ENCODE results near the gene C19orf38.

Gene C19orf38

GRCh38 chr19:10815969-10816644, 32.1 kb upstream of the C19orf38 start:
- no peak overlapping the region for H2BK5ac ChIP-seq (ENCODE audit: low read length)
- H3K18ac ChIP-seq (ENCODE audit: low read length) = no peak overlapping the region
- no peak overlapping the region for H3K23ac ChIP-seq (ENCODE audit: low read depth, low read length, poor library complexity)
- H3K27me3 ChIP-seq (ENCODE audit: control insufficient read depth in 3 of 3, insufficient read depth in 3 of 3, low read depth in 1 of 3, low read length in 3 of 3) = no peaks in the 10 kb centered on the region
- no peak for DNase-seq (ENCODE audit: low spot score)
- no peak overlapping the region for H4K8ac ChIP-seq (ENCODE audit: low read depth, low read length)
- no peaks in the 10 kb centered on the region for H3K4me1 ChIP-seq (ENCODE audit: control insufficient read depth in 2 of 2, insufficient read depth in 1 of 2, low read depth in 1 of 2, low read length in 2 of 2)
- H2BK15ac ChIP-seq (ENCODE audit: low read length) = no peak overlapping the region
- no peak overlapping the region for H2BK12ac ChIP-seq (ENCODE audit: low read length)
- H3K4me2 ChIP-seq (ENCODE audit: insufficient read depth, low read length, poor library complexity, severe bottlenecking) = no peak overlapping the region
- H2AFZ ChIP-seq (ENCODE audit: low read length) = no peak overlapping the region
- no peak overlapping the region for H3K27ac ChIP-seq (replicated peaks; ENCODE audit: low read length)
- H3K4me3 ChIP-seq (ENCODE audit: low read length in 2 of 2) = no peak overlapping the region
- H2BK120ac ChIP-seq (ENCODE audit: low read depth, low read length) = no peak overlapping the region
- no peak overlapping the region for H3K4ac ChIP-seq (ENCODE audit: low read length)
- H3K14ac ChIP-seq (ENCODE audit: low read length) = no peak overlapping the region
- no peaks in the 10 kb centered on the region for H3K9me3 ChIP-seq (replicated peaks in 1 of 2; ENCODE audit: control insufficient read depth in 2 of 2, insufficient read depth in 1 of 2, low read depth in 1 of 2, low read length in 2 of 2)
- no peak overlapping the region for H4K91ac ChIP-seq (ENCODE audit: low read depth, low read length, poor library complexity)
- H2AK5ac ChIP-seq (ENCODE audit: low read depth, low read length) = no peak overlapping the region
- peaks cover 25 to 62% of the 10 kb centered on the region in 2 donors for H3K36me3 ChIP-seq (replicated peaks in 1 of 2; ENCODE audit: control insufficient read depth in 2 of 2, insufficient read depth in 2 of 2, low read length in 2 of 2)
- peaks cover 2% of the 10 kb centered on the region for H3K79me1 ChIP-seq (ENCODE audit: low read depth, low read length)
- no peak overlapping the region for H3K9ac ChIP-seq (ENCODE audit: low read depth, low read length, poor library complexity)
- no CpG with 5 or more reads among the region's 21 CpGs for WGBS, 2 donors (ENCODE audit: extremely low coverage in 2 of 2, insufficient read length in 2 of 2, insufficient replicate concordance in 1 of 2)

GRCh38 chr19:10816691-10817090, 31.5 kb upstream of the C19orf38 start:
- no peaks in the 10 kb centered on the region for H3K27me3 ChIP-seq (ENCODE audit: control insufficient read depth in 3 of 3, insufficient read depth in 3 of 3, low read depth in 1 of 3, low read length in 3 of 3)
- H2BK15ac ChIP-seq (ENCODE audit: low read length) = no peak overlapping the region
- no peak overlapping the region for H4K91ac ChIP-seq (ENCODE audit: low read depth, low read length, poor library complexity)
- H3K23ac ChIP-seq (ENCODE audit: low read depth, low read length, poor library complexity) = no peak overlapping the region
- peaks cover 2% of the 10 kb centered on the region for H3K79me1 ChIP-seq (ENCODE audit: low read depth, low read length)
- no peak overlapping the region for H3K9ac ChIP-seq (ENCODE audit: low read depth, low read length, poor library complexity)
- H2AK5ac ChIP-seq (ENCODE audit: low read depth, low read length) = no peak overlapping the region
- H3K9me3 ChIP-seq (replicated peaks in 1 of 2; ENCODE audit: control insufficient read depth in 2 of 2, insufficient read depth in 1 of 2, low read depth in 1 of 2, low read length in 2 of 2) = no peaks in the 10 kb centered on the region
- no peak overlapping the region for H4K8ac ChIP-seq (ENCODE audit: low read depth, low read length)
- DNase-seq (ENCODE audit: low spot score) = no peak
- no peak overlapping the region for H3K27ac ChIP-seq (replicated peaks; ENCODE audit: low read length)
- no peak overlapping the region for H2AFZ ChIP-seq (ENCODE audit: low read length)
- no peak overlapping the region for H2BK12ac ChIP-seq (ENCODE audit: low read length)
- H3K4me3 ChIP-seq (ENCODE audit: low read length in 2 of 2) = no peak overlapping the region
- no CpG with 5 or more reads among the region's 11 CpGs for WGBS, 2 donors (ENCODE audit: extremely low coverage in 2 of 2, insufficient read length in 2 of 2, insufficient replicate concordance in 1 of 2)
- H3K14ac ChIP-seq (ENCODE audit: low read length) = no peak overlapping the region
- H3K36me3 ChIP-seq (replicated peaks in 1 of 2; ENCODE audit: control insufficient read depth in 2 of 2, insufficient read depth in 2 of 2, low read length in 2 of 2) = peaks cover 22 to 60% of the 10 kb centered on the region in 2 donors
- no peak overlapping the region for H2BK5ac ChIP-seq (ENCODE audit: low read length)
- H3K4ac ChIP-seq (ENCODE audit: low read length) = no peak overlapping the region
- no peak overlapping the region for H3K4me2 ChIP-seq (ENCODE audit: insufficient read depth, low read length, poor library complexity, severe bottlenecking)
- H2BK120ac ChIP-seq (ENCODE audit: low read depth, low read length) = no peak overlapping the region
- no peaks in the 10 kb centered on the region for H3K4me1 ChIP-seq (ENCODE audit: control insufficient read depth in 2 of 2, insufficient read depth in 1 of 2, low read depth in 1 of 2, low read length in 2 of 2)
- H3K18ac ChIP-seq (ENCODE audit: low read length) = no peak overlapping the region

GRCh38 chr19:10817291-10818038, 30.8 kb upstream of the C19orf38 start:
- Histone ChIP-seq H4K91ac (ENCODE audit: low read depth, low read length, poor library complexity) (no peak overlapping the region), H2BK12ac (ENCODE audit: low read length) (no peak overlapping the region), H3K9me3 (replicated peaks in 1 of 2; ENCODE audit: control insufficient read depth in 2 of 2, insufficient read depth in 1 of 2, low read depth in 1 of 2, low read length in 2 of 2) (no peaks in the 10 kb centered on the region), H2AFZ (ENCODE audit: low read length) (no peak overlapping the region), H3K27ac (replicated peaks; ENCODE audit: low read length) (no peak overlapping the region), H3K4me2 (ENCODE audit: insufficient read depth, low read length, poor library complexity, severe bottlenecking) (no peak overlapping the region), H3K18ac (ENCODE audit: low read length) (no peak overlapping the region), H3K4me1 (ENCODE audit: control insufficient read depth in 2 of 2, insufficient read depth in 1 of 2, low read depth in 1 of 2, low read length in 2 of 2) (no peaks in the 10 kb centered on the region), H4K8ac (ENCODE audit: low read depth, low read length) (no peak overlapping the region), H3K4me3 (ENCODE audit: low read length in 2 of 2) (no peak overlapping the region), H2BK120ac (ENCODE audit: low read depth, low read length) (no peak overlapping the region), H3K4ac (ENCODE audit: low read length) (no peak overlapping the region), H3K36me3 (replicated peaks in 1 of 2; ENCODE audit: control insufficient read depth in 2 of 2, insufficient read depth in 2 of 2, low read length in 2 of 2) (peaks cover 19 to 61% of the 10 kb centered on the region in 2 donors), H2BK5ac (ENCODE audit: low read length) (no peak overlapping the region), H3K79me1 (ENCODE audit: low read depth, low read length) (peaks cover 3% of the 10 kb centered on the region), H3K23ac (ENCODE audit: low read depth, low read length, poor library complexity) (no peak overlapping the region), H3K14ac (ENCODE audit: low read length) (no peak overlapping the region), H3K9ac (ENCODE audit: low read depth, low read length, poor library complexity) (no peak overlapping the region), H3K27me3 (ENCODE audit: control insufficient read depth in 3 of 3, insufficient read depth in 3 of 3, low read depth in 1 of 3, low read length in 3 of 3) (no peaks in the 10 kb centered on the region), H2AK5ac (ENCODE audit: low read depth, low read length) (no peak overlapping the region), H2BK15ac (ENCODE audit: low read length) (no peak overlapping the region)
- DNase-seq (ENCODE audit: low spot score) = no peak
- no CpG with 5 or more reads among the region's 42 CpGs for WGBS, 2 donors (ENCODE audit: extremely low coverage in 2 of 2, insufficient read length in 2 of 2, insufficient replicate concordance in 1 of 2)

- H4K8ac ChIP-seq (ENCODE audit: low read depth, low read length) = no peak overlapping the region
- peak overlapping the region; percentile 80 for H3K23ac ChIP-seq (ENCODE audit: low read depth, low read length, poor library complexity)
- no peak overlapping the region for H2BK12ac ChIP-seq (ENCODE audit: low read length)
- peaks cover 21 to 55% of the 10 kb centered on the region in 2 donors for H3K36me3 ChIP-seq (replicated peaks in 1 of 2; ENCODE audit: control insufficient read depth in 2 of 2, insufficient read depth in 2 of 2, low read length in 2 of 2)
- H3K4me3 ChIP-seq (ENCODE audit: low read length in 2 of 2) = no peak overlapping the region
- H3K14ac ChIP-seq (ENCODE audit: low read length) = peak overlapping the region; percentile 71
- H3K4me1 ChIP-seq (ENCODE audit: control insufficient read depth in 2 of 2, insufficient read depth in 1 of 2, low read depth in 1 of 2, low read length in 2 of 2) = no peaks in the 10 kb centered on the region
- H2BK15ac ChIP-seq (ENCODE audit: low read length) = no peak overlapping the region
- peak overlapping the region; percentile 63 for H2AK5ac ChIP-seq (ENCODE audit: low read depth, low read length)
- peak overlapping the region; percentile 19 for H3K18ac ChIP-seq (ENCODE audit: low read length)
- no peak for DNase-seq (ENCODE audit: low spot score)
- no peaks in the 10 kb centered on the region for H3K27me3 ChIP-seq (ENCODE audit: control insufficient read depth in 3 of 3, insufficient read depth in 3 of 3, low read depth in 1 of 3, low read length in 3 of 3)
- H3K9ac ChIP-seq (ENCODE audit: low read depth, low read length, poor library complexity) = no peak overlapping the region
- no peak overlapping the region for H2BK5ac ChIP-seq (ENCODE audit: low read length)
- H3K4me2 ChIP-seq (ENCODE audit: insufficient read depth, low read length, poor library complexity, severe bottlenecking) = no peak overlapping the region
- no peak overlapping the region for H3K4ac ChIP-seq (ENCODE audit: low read length)
- H4K91ac ChIP-seq (ENCODE audit: low read depth, low read length, poor library complexity) = no peak overlapping the region
- no CpG with 5 or more reads among the region's 19 CpGs for WGBS, 2 donors (ENCODE audit: extremely low coverage in 2 of 2, insufficient read length in 2 of 2, insufficient replicate concordance in 1 of 2)
- no peak overlapping the region for H3K27ac ChIP-seq (replicated peaks; ENCODE audit: low read length)
- no peak overlapping the region for H2AFZ ChIP-seq (ENCODE audit: low read length)
- peaks cover 3% of the 10 kb centered on the region for H3K79me1 ChIP-seq (ENCODE audit: low read depth, low read length)
- no peak overlapping the region for H2BK120ac ChIP-seq (ENCODE audit: low read depth, low read length)
- no peaks in the 10 kb centered on the region for H3K9me3 ChIP-seq (replicated peaks in 1 of 2; ENCODE audit: control insufficient read depth in 2 of 2, insufficient read depth in 1 of 2, low read depth in 1 of 2, low read length in 2 of 2)
Measured at GRCh38 chr19:10818301-10819123, 29.7 kb upstream of the C19orf38 start.
